HG03045 (cell line): Measurements from ENCODE around the gene HDGFL2.

ENCODE experiments used
- ATAC-seq: cut with Tn5 transposase; IDR thresholded peaks from one replicate; pipeline ENCODE4 v1.9.1; 2021; ENCODE audit warnings: mild to moderate bottlenecking, moderate library complexity; ENCODE audit not compliant: unreplicated experiment

HDGFL2 gene

DNA sequence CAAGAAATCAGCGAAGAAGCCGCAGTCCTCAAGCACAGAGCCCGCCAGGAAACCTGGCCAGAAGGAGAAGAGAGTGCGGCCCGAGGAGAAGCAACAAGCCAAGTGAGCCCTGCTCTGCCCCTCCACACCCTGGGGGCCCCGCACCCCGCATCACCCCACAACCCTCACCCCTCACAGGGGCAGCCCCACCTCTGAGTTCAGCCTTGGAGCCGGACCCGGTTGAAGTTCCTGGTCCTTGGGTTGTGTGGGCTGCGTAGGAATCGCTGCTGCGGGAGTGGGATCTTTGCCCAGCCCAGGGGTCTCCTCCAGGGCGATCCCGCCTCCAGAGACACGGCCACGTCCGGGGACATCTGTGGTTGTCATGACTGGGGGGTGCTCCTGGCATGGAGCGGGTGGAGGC, 24.2 kb downstream of the HDGFL2 start:
- no peak for ATAC-seq

DNA sequence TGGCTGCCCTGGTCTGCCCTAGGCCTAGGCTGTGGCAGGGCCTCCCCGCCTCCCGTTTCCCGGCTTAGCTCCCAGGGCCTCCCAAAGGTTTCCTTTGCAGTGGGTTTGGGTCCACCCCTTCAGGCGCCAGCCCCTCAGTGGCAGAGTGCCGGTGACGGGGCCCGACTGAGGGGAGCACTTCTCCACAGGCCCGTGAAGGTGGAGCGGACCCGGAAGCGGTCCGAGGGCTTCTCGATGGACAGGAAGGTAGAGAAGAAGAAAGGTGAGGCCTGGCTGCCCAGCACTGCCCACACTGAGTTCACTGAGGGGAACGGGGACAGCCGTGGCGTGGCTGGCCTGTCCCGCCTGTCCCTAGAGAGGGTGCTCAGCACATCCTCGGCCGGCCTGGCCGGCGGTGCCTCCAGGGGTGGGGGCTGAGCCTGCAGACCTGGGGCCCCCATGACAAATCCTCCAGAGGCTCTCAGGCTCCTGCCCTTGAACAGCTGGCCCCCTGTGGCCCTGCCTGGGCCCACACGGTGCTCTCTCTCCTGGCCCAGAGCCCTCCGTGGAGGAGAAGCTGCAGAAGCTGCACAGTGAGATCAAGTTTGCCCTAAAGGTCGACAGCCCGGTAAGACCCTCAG, 25.8 kb downstream of the HDGFL2 start:
- ATAC-seq: no peak

DNA sequence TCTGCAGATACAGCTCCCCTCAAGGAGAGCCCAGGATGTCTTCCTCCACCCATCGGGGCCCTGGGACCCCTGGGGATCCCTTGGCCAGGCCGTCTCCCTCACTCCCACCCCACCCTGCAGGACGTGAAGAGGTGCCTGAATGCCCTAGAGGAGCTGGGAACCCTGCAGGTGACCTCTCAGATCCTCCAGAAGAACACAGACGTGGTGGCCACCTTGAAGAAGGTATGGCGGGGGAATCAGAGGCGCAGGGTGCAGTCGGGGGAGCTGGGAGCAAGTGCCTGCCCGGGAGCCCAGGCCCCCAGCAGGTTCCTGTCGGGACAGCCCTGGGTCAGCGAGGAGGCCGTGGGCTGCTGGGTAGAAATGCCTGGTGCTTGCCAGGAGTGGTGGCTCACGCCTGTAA, 26.6 kb downstream of the HDGFL2 start:
- ATAC-seq: no peak

DNA sequence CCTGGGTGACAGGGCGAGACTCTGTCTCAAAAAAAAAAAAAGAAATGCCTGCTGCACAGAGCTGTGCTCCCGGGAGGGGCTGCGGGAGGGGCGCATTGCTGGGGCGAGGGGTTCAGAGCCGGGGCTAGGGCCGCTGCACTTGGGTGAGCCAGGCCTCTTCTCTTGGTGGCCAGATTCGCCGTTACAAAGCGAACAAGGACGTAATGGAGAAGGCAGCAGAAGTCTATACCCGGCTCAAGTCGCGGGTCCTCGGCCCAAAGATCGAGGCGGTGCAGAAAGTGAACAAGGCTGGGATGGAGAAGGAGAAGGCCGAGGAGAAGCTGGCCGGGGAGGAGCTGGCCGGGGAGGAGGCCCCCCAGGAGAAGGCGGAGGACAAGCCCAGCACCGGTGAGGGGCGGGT, 27.2 kb downstream of the HDGFL2 start:
- ATAC-seq: no peak

- ATAC-seq: no peak
Observed at GRCh38 chr19:4499855-4500254, 27.8 kb downstream of the HDGFL2 start.

DNA sequence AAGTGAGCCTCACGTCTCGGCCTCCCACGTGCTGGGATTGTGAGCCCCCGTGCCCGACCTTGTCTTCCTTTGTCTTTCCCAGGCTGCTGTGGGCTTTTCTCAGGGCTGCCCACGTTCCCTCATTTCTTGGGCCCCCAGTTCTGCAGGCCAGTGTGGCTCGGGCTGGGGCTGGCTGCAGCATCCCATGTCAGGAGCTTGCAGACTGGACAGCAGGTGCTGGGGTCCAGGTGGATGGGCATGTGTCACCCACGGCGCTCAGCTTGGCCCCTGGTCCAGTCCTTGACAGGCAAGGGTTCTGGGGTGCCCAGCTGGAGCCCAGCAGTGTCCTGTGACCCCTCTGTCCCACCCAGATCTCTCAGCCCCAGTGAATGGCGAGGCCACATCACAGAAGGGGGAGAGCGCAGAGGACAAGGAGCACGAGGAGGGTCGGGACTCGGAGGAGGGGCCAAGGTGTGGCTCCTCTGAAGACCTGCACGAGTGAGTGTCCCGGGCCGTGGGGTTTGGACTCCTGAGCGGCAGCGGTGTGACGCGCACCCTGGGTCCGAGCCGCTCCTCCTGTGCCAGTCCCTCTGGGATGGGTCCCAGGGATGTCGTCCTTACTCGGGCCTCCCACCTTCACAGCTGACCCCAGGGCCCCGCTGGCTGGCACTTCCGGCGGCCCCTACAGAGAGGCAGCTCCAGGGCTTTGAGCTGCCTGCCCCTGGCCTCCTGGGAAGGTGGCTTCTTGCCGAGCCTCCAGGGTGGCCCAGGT, 28.9 kb downstream of the HDGFL2 start:
- ATAC-seq: no peak

GRCh38 chr19:4501691-4502090, 29.6 kb downstream of the HDGFL2 start:
- ATAC-seq: no peak

- ATAC-seq: no peak
Observed at GRCh38 chr19:4502282-4503131, 30.4 kb downstream of the HDGFL2 start.

DNA sequence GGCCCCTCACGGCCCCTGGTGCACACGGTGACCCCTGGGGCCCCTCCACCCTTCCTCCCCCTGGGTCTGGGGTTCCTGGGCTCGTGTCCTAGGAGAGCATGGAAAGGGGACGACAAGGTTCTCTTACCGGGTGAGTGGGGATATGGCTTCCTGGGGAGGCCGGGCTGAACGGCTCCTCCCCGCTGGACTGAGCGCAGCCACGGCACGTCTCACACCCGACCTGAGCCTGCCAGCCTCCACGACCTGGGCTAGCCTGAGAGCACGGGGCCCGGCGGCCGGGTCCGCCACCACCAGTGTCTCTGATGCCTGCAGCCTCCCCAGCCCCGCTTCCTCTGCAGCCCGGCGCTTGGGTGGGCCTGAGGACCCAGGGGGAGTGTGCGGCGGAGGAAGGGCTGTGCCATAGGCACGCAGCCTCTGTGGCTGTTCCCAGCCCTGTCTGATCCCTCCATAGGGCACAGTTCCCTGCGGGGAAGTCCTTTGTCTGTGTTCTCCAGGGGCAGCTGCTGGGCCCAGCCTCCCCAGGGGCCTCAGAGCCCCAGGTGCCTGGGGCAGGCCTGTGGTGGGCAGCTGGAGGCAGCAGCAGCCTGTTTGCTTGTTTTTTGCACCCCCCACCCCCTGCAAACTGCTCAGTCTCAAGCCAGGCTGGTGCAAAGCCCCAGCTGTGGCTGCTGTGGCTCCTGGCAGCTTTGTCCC, 31.2 kb downstream of the HDGFL2 start:
- no peak for ATAC-seq

DNA sequence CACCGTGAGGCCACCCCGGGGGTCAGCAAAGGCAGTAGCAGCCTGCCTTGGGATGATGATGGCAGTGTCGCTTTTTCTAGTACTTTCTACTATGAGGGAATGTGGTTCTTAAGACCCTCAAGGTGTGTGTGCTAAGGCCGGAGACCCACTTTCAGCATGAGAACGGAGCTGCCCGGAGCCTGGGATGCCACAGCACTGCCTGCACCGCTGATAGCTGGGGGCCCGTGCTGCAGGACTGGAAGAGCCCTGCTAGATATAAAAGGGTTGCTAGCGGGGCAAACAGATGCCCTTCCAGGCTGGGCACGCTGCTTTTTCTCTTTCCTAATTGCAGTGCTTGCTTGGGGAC, 31.7 kb downstream of the HDGFL2 start:
- ATAC-seq: no peak

DNA sequence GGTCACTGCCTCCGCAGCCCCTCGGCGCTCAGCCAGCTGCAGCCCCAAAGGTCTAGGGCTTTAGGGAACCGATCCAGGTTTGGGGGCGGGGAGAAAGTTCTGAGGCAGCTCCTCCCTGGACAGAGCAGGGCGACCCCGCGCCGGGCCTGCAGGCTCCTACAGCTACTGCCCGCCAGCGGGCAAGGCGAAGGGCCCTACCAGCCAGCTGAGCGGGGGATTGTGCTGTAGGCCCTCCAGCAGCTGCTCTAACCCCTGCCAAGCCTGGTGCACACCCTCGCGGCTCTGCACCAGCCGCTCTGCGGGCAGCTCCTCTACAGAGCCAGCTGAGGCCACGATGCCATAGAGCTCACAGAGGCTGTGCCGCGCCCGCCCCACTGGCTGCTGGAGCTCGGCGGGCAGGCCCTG, 32.2 kb downstream of the HDGFL2 start:
- ATAC-seq: no peak

GRCh38 chr19:4504891-4505569, 32.9 kb downstream of the HDGFL2 start:
- ATAC-seq: no peak

GRCh38 chr19:4505570-4506448, 33.7 kb downstream of the HDGFL2 start:
- no peak for ATAC-seq

DNA sequence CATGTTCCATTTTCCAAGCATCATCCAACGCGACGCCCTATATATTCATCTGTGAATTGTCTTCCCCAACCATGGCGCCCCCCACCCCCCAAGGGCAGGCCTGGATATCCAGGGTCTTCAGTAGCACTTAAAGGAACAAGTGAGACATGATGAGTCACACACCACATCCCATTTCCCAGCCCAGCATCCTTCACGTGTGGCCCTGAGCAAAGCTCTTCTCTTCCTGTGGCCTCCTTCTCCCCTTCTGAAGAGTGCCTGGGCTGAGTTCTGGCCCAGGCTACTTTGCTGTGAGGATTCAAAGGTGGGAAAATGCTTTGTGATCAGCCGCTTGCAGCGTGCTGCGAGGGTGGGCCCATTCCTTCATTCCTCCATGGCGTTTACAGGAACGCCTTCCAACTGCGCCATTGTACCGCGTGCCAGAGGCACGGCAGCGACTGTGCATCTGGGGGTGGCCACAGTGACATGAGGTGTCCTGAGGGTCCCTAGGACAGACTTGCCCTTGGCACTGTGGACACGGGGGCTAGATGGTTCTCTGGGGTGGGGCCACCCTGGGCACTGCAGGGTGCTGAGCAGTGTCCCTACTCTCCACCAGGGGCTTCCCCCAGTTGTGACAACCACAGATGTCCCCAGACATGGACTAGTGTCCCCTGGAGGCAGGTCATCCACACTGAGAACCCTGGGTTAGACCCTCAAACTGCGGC, 34.5 kb downstream of the HDGFL2 start:
- ATAC-seq: no peak

- no peak for ATAC-seq
Observed at GRCh38 chr19:4507150-4507452, 35.0 kb downstream of the HDGFL2 start.

DNA sequence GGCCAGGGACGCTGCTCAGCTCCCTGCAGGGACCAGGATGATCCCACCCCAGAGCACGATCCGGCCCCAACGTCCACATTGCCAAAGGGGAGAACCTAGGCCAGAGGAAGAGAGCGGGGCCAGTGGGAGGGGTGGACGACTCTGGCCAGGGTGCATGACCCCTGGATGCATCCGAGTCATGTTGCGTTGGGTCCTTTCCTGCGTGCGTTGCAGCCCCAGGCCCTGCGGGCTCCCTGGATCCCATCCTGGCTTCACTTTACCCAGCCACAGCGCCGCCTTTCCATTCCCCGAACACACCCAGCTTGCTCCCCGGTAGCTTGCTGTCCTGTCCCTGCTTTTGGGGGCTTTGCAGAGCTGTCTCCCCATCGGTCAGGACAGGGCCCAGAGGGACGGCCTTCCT, 35.7 kb downstream of the HDGFL2 start:
- ATAC-seq: no peak

DNA sequence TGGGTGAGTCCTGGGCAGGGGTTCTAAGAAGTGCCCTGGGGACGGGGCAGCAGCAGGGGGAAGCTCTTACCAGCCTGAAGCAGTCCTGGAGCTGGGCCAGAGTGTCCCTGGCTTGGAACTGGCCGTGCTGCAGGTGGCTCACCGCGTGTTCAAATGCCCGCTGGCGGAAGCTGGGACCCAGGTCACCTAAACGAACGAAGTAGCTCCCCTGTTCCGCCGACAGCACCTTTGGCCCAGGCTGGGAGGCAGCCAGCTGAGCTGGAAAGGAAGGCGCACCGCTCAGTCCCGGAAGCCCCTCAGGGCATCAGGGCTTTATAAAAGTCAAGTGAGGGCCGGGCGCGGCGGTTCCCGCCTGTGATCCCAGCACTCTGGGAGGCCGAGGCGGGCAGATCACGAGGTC, 36.6 kb downstream of the HDGFL2 start:
- no peak for ATAC-seq

DNA sequence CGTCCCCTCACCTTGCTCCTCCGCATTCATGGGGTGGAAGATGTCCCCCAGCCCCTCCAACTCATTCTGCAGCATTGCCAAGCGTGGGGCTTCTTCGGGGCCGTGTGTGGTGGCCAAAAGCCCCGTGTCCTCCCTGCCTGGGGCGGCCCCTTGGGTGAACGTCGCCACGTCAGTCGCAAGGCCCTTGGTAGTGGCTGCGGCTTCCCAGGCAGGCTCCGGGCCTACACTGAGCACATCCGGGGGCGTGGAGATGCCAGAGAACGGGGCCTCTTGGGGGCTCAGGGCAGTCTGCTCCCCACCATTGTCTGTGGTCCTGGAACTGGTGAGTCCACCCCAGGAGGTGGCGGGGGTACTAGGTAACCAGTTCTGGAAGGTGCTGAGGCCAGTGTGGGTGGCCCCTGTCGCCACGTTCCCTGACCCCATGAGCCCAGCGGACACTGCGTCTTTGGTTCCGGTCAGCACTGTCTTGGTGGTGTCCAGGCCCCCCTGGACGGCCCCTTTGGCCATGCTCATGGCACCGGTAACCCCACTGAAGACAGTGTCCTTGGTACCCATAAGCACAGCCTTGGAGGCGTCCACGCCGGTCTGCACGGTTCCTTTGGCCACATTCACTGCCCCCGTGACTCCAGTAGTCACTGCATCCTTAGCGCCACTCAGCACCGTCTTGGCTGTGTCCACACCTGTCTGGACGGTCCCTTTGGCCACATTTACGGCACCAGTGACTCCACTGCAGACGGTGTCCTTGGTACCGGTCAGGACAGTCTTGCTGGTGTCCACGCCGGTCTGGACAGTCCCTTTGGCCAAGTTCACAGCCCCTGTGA, 38.5 kb downstream of the HDGFL2 start:
- ATAC-seq: no peak
